ENCODE results near the gene CCSER1. TPM values are rescaled to one million over a fixed set of nuclear protein-coding genes. Genes with fewer than 3 reads are reported as not detected.

CCSER1 gene
- total and polyA plus RNA-seq, 2 of the 8 experiments (the other 6 are each of a cell fraction or from before 2014, with no cell fraction given) = 0.26 to 0.84 TPM

GRCh38 chr4:91598696-91599095 lies 1471.5 kb downstream of the CCSER1 start:
- no peak for FAIRE-seq
- H4K8ac ChIP-seq (ENCODE audit: extremely low read depth, insufficient read depth, low read length) = no peak overlapping the region
- no peak overlapping the region for H3K9ac ChIP-seq (replicated peaks in 1 of 4; ENCODE audit: extremely low read depth in 1 of 4, low read depth in 3 of 4, low read length in 3 of 4)
- H2BK120ac ChIP-seq (replicated peaks; ENCODE audit: low read depth, low read length) = no peak overlapping the region
- H3K27me3 ChIP-seq (replicated peaks in 1 of 4; ENCODE audit: control insufficient read depth in 3 of 4, extremely low read depth in 1 of 4, insufficient read depth in 3 of 4, low read length in 3 of 4) = no peaks in the 10 kb centered on the region
- no peaks in the 10 kb centered on the region for H3K36me3 ChIP-seq (ENCODE audit: control insufficient read depth in 2 of 4, insufficient read depth in 4 of 4, low read length in 3 of 4)
- no peak overlapping the region for H3K4me3 ChIP-seq (ENCODE audit: extremely low read depth in 1 of 4, insufficient read depth in 2 of 4, low read depth in 3 of 4, low read length in 4 of 4)
- H3K14ac ChIP-seq (ENCODE audit: insufficient read length) = no peak overlapping the region
- ChIA-PET CTCF (ENCODE audit: partially characterized antibody) (no interaction called here), POLR2A (ENCODE audit: partially characterized antibody) (no interaction called here)
- no peaks in the 10 kb centered on the region for H3K23me2 ChIP-seq (ENCODE audit: low read depth, low read length)
- no peak overlapping the region for H3K27ac ChIP-seq (ENCODE audit: low read depth, low read length)
- H3K4me2 ChIP-seq (ENCODE audit: insufficient read depth in 1 of 2, low read depth in 2 of 2, low read length in 2 of 2) = no peak overlapping the region
- H4K91ac ChIP-seq (replicated peaks; ENCODE audit: insufficient read length, low read length) = peak overlapping the region; percentile 1
- no peaks in the 10 kb centered on the region for H3K79me1 ChIP-seq (ENCODE audit: low read depth, low read length)
- H4K5ac ChIP-seq (ENCODE audit: insufficient read length, low read depth, low read length) = no peak overlapping the region
- TF ChIP-seq CHD1 (IDR thresholded peaks at IDR 0.05; ENCODE audit: low read depth, low read length) (no peak), RBBP5 (IDR thresholded peaks at IDR 0.05; ENCODE audit: borderline replicate concordance, low read depth, low read length) (no peak), SRF (IDR thresholded peaks at IDR 0.05; ENCODE audit: low read depth, low read length) (no peak), USF2 (IDR thresholded peaks at IDR 0.05; ENCODE audit: low read length) (no peak), KDM1A (IDR thresholded peaks at IDR 0.05; ENCODE audit: borderline replicate concordance, low read length) (no peak), SUZ12 (IDR thresholded peaks at IDR 0.05; ENCODE audit: low read length) (no peak), RFX5 (IDR thresholded peaks at IDR 0.05; ENCODE audit: borderline replicate concordance, low read depth, low read length) (no peak)
- no peak overlapping the region for H3K23ac ChIP-seq (ENCODE audit: insufficient read length)
- H3K79me2 ChIP-seq (ENCODE audit: control insufficient read depth in 1 of 2, insufficient read depth in 2 of 2, low read length in 2 of 2) = no peaks in the 10 kb centered on the region
- no peak overlapping the region for H3K56ac ChIP-seq (replicated peaks; ENCODE audit: insufficient read length, low read depth, low read length)
- no peak overlapping the region for H2AFZ ChIP-seq (ENCODE audit: low read length)
- no peak for DNase-seq (ENCODE audit: low read depth in 1 of 2, low spot score in 2 of 2)
- H2BK20ac ChIP-seq (ENCODE audit: low read length) = peak overlapping the region; percentile 28; the same call in 1 of the 2 replicates
- no peak overlapping the region for H2BK5ac ChIP-seq (ENCODE audit: low read depth, low read length)
- no peaks in the 10 kb centered on the region for H3K9me3 ChIP-seq (ENCODE audit: insufficient read depth in 2 of 2, low read depth in 1 of 2, low read length in 1 of 2)
- peaks cover 0 to 5% (median 0%) of the 10 kb centered on the region in 4 experiments; a peak in 3 of 7 replicates for H3K4me1 ChIP-seq (replicated peaks in 1 of 4; ENCODE audit: control insufficient read depth in 3 of 4, insufficient read depth in 4 of 4, low read length in 3 of 4)
- no peak overlapping the region for H2BK15ac ChIP-seq (ENCODE audit: low read length)
- no peak overlapping the region for H3K4ac ChIP-seq (replicated peaks; ENCODE audit: insufficient read length, low read depth, low read length)
- no peak overlapping the region for H3K18ac ChIP-seq (ENCODE audit: extremely low read depth, low read length)
- WGBS, 2 experiments (ENCODE audit: extremely low coverage in 1 of 2, insufficient coverage in 1 of 2, insufficient read length in 1 of 2, insufficient replicate concordance in 2 of 2, low coverage in 1 of 2, low lambda C conversion rate in 2 of 2, missing lambda C conversion rate in 1 of 2) = 90% methylated on average over 8 of the region's 8 CpGs; no CpG with 5 or more reads in 1 of the 2 experiments
- H2AK5ac ChIP-seq (ENCODE audit: low read depth, low read length) = no peak overlapping the region
- no peaks in the 10 kb centered on the region for H4K20me1 ChIP-seq (replicated peaks in 1 of 2; ENCODE audit: control insufficient read depth in 1 of 2, insufficient read depth in 2 of 2, low read length in 2 of 2)
- no peak overlapping the region; the same call in 1 of the 2 replicates for H2BK12ac ChIP-seq (ENCODE audit: low read depth, low read length)
